Trophoblast cell (in vitro differentiated cells and primary cell): ENCODE measurements around the gene MAEL.

ENCODE experiments used
- DNase-seq, 2 donors: peaks; one replicate each; pipeline ENCODE4 v3.0.0-alpha.2; 2016
- H2AFZ ChIP-seq: 2 replicates; pipeline ENCODE4 v1.6.1; 2013; ENCODE audit warnings: low read length, moderate library complexity, mild to moderate bottlenecking; ENCODE audit not compliant: insufficient read depth, poor library complexity
- H2AK5ac ChIP-seq: 2 replicates; pipeline ENCODE4 v1.6.1; 2013; ENCODE audit warnings: mild to moderate bottlenecking, low read length
- H2BK120ac ChIP-seq: 2 replicates; pipeline ENCODE4 v1.6.1; 2013; ENCODE audit warnings: low read length, mild to moderate bottlenecking, moderate library complexity; ENCODE audit not compliant: insufficient read depth, poor library complexity
- H2BK12ac ChIP-seq: 2 replicates; pipeline ENCODE4 v1.6.1; 2013; ENCODE audit warnings: mild to moderate bottlenecking, low read length, moderate library complexity
- H2BK5ac ChIP-seq: 2 replicates; pipeline ENCODE4 v1.6.1; 2013; ENCODE audit warnings: low read length, low read depth, moderate library complexity, mild to moderate bottlenecking; ENCODE audit not compliant: poor library complexity
- H3K14ac ChIP-seq: 2 replicates; pipeline ENCODE4 v1.6.1; 2013; ENCODE audit warnings: mild to moderate bottlenecking, low read length
- H3K18ac ChIP-seq: 2 replicates; pipeline ENCODE4 v1.6.1; 2013; ENCODE audit warnings: mild to moderate bottlenecking, low read length
- H3K23ac ChIP-seq: 2 replicates; pipeline ENCODE4 v1.6.1; 2013; ENCODE audit warnings: low read length
- H3K27ac ChIP-seq: 2 replicates; pipeline ENCODE4 v1.5.1; 2013; ENCODE audit warnings: low read depth, mild to moderate bottlenecking, inconsistent platforms, low read length, moderate library complexity
- H3K27me3 ChIP-seq: 2 replicates; pipeline ENCODE4 v1.6.1; 2013; ENCODE audit warnings: inconsistent platforms, mild to moderate bottlenecking, low read length, moderate library complexity; ENCODE audit not compliant: insufficient read depth
- H3K36me3 ChIP-seq, 2 experiments: 1 replicate in 1 of 2; 2 replicates in 1 of 2; pipeline ENCODE4 v1.6.1; 2013; ENCODE audit warnings: low read length in 2 of 2, mild to moderate bottlenecking in 2 of 2, moderate library complexity in 1 of 2; ENCODE audit not compliant: insufficient read depth in 2 of 2, control insufficient read depth in 1 of 2
- H3K4ac ChIP-seq: 2 replicates; pipeline ENCODE4 v1.6.1; 2013; ENCODE audit warnings: low read depth, mild to moderate bottlenecking, low read length, moderate library complexity
- H3K4me1 ChIP-seq, 2 experiments: 1 replicate in 1 of 2; 2 replicates in 1 of 2; pipeline ENCODE4 v1.6.1; 2013; ENCODE audit warnings: low read length in 2 of 2, mild to moderate bottlenecking in 2 of 2, moderate library complexity in 1 of 2; ENCODE audit not compliant: insufficient read depth in 2 of 2, control insufficient read depth in 1 of 2
- H3K4me2 ChIP-seq: 2 replicates; pipeline ENCODE4 v1.6.1; 2013; ENCODE audit warnings: inconsistent platforms, mild to moderate bottlenecking, low read length, moderate library complexity
- H3K4me3 ChIP-seq: 2 replicates; pipeline ENCODE4 v1.5.1; 2013; ENCODE audit warnings: mild to moderate bottlenecking, low read depth, low read length, inconsistent platforms
- H3K79me1 ChIP-seq: one replicate; pipeline ENCODE4 v1.6.1; 2013; ENCODE audit warnings: low read length
- H3K79me2 ChIP-seq: 2 replicates; pipeline ENCODE4 v1.6.1; 2013; ENCODE audit warnings: low read length, mild to moderate bottlenecking; ENCODE audit not compliant: control insufficient read depth, insufficient read depth, poor library complexity
- H3K9ac ChIP-seq: 2 replicates; pipeline ENCODE4 v1.6.1; 2013; ENCODE audit warnings: mild to moderate bottlenecking, low read length
- H3K9me3 ChIP-seq: 2 replicates; pipeline ENCODE4 v1.6.1; 2013; ENCODE audit warnings: low read depth, mild to moderate bottlenecking, control low read depth, inconsistent platforms, low read length; ENCODE audit not compliant: insufficient read depth
- H4K12ac ChIP-seq: 2 replicates; pipeline ENCODE4 v1.6.1; 2013; ENCODE audit warnings: low read depth, mild to moderate bottlenecking, low read length, moderate library complexity
- H4K8ac ChIP-seq: 2 replicates; pipeline ENCODE4 v1.6.1; 2013; ENCODE audit warnings: low read depth, mild to moderate bottlenecking, low read length, moderate library complexity
- H4K91ac ChIP-seq: one replicate; pipeline ENCODE4 v1.6.1; 2013; ENCODE audit warnings: low read depth, mild to moderate bottlenecking, low read length, moderate library complexity
- WGBS: extraction: QIAGEN DNeasy Blood & Tissue Kit; methylation state at CpG from one replicate; pipeline ENCODE4 v1.1.7; 2013; ENCODE audit warnings: missing lambda C conversion rate; ENCODE audit not compliant: insufficient read length, insufficient coverage; ENCODE audit errors: extremely low coverage; 5-methylcytosine and 5-hydroxymethylcytosine counted together

The MAEL gene

DNA sequence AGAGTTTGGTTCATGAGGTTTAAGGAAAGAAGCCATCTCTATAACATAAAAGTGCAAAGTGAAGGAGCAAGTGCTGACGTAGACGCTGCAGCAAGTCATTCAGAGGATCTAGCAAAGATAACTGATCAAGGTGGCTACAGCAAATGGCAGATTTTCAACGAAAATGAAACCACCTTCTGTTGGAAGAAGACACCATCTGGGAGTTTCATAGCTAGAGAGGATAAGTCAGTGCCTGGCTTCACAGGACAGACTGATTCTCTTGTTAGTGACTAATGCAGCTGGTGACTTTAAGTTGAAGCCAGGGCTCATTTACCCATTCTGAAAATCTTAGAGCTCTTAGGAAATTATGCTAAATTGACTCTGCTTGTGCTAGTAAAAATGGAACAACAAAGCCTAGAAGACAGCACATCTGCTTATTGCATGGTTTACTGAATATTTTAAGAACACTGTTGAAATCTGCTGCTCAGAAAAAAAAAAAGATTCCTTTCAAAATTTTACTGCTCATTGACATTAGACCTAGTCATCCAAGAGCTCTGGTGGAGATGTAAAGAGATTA, 10.5 kb downstream of the MAEL start:
- no peak overlapping the region for H3K27ac ChIP-seq
- no peak overlapping the region for H3K9ac ChIP-seq
- H4K12ac ChIP-seq, result no peak overlapping the region
- no peak overlapping the region for H4K91ac ChIP-seq
- no peak overlapping the region for H3K4me3 ChIP-seq
- no peak overlapping the region for H2BK5ac ChIP-seq
- H3K79me2 ChIP-seq, result no peaks in the 10 kb centered on the region
- H3K23ac ChIP-seq, result no peak overlapping the region
- H4K8ac ChIP-seq, result no peak overlapping the region
- no peak overlapping the region for H3K14ac ChIP-seq
- no peak overlapping the region for H2BK120ac ChIP-seq
- no peaks in the 10 kb centered on the region for H3K9me3 ChIP-seq
- no peak overlapping the region for H2AFZ ChIP-seq
- no CpG with 5 or more reads among the region's 3 CpGs for WGBS
- H3K4me1 ChIP-seq, result no peaks in the 10 kb centered on the region
- H3K4ac ChIP-seq, result no peak overlapping the region
- no peak overlapping the region for H2BK12ac ChIP-seq
- no peak overlapping the region for H2AK5ac ChIP-seq
- H3K27me3 ChIP-seq, result no peaks in the 10 kb centered on the region
- no peak for DNase-seq
- H3K4me2 ChIP-seq, result no peak overlapping the region
- H3K79me1 ChIP-seq, result no peaks in the 10 kb centered on the region
- H3K36me3 ChIP-seq, result no peaks in the 10 kb centered on the region
- H3K18ac ChIP-seq, result no peak overlapping the region

DNA sequence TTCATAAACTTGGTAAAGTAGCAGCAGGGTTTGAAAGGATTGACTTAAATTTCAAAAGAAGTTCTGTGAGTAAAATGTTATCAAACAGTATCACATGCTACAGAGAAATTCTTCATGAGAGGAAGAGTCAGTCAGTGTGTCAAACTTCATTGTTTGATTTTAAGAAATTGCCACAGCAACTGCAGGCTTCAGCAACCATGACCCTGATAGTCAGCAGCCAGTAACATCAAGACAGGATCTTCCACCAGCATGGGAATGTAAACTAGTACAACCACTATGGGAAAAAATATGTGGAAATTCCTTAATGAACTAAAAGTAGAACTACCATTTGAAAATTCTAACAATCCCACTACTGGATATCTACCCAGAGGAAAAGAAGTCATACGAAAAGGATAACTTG, 11.5 kb downstream of the MAEL start:
- Histone ChIP-seq H2AFZ (no peak overlapping the region), H3K4me3 (no peak overlapping the region), H3K9me3 (no peaks in the 10 kb centered on the region), H3K36me3 (no peaks in the 10 kb centered on the region), H2AK5ac (no peak overlapping the region), H2BK5ac (no peak overlapping the region), H3K27me3 (no peaks in the 10 kb centered on the region), H4K12ac (no peak overlapping the region), H3K23ac (no peak overlapping the region), H2BK120ac (no peak overlapping the region), H3K4ac (no peak overlapping the region), H3K79me2 (no peaks in the 10 kb centered on the region), H3K14ac (no peak overlapping the region), H4K8ac (no peak overlapping the region), H3K4me1 (no peaks in the 10 kb centered on the region), H3K27ac (no peak overlapping the region), H2BK12ac (no peak overlapping the region), H3K4me2 (no peak overlapping the region), H3K18ac (no peak overlapping the region), H3K79me1 (no peaks in the 10 kb centered on the region), H3K9ac (no peak overlapping the region), H4K91ac (no peak overlapping the region)
- WGBS, result no CpG with 5 or more reads among the region's 1 CpG
- DNase-seq, result peak in 1 of 2 donors; percentile 68

DNA sequence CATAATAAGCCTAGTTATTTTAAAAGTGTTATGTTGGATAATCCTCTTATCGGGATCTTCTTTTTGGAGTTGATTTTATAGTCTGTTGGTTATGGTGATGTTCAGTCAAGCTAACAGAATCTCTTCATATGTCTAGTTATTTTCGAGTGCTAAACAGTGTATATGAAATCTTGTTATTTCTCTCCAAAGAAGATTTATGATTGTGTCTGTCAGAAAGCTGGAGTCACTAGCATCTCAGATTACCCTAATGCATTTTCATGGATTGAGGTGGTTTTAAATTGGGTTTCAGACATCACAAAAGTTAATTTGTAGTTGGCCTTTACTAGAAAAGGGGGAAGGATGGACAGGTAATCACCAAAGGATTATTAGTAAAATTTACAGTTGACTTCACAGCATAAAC, 13.3 kb downstream of the MAEL start:
- no peaks in the 10 kb centered on the region for H3K79me1 ChIP-seq
- no peak overlapping the region for H2AFZ ChIP-seq
- H3K23ac ChIP-seq, result no peak overlapping the region
- H3K14ac ChIP-seq, result no peak overlapping the region
- H3K9me3 ChIP-seq, result no peaks in the 10 kb centered on the region
- no peak overlapping the region for H3K9ac ChIP-seq
- H4K12ac ChIP-seq, result no peak overlapping the region
- H2AK5ac ChIP-seq, result no peak overlapping the region
- H3K4me1 ChIP-seq, result no peaks in the 10 kb centered on the region
- no peak overlapping the region for H3K18ac ChIP-seq
- no CpG with 5 or more reads among the region's 2 CpGs for WGBS
- no peaks in the 10 kb centered on the region for H3K36me3 ChIP-seq
- no peaks in the 10 kb centered on the region for H3K27me3 ChIP-seq
- H3K79me2 ChIP-seq, result no peaks in the 10 kb centered on the region
- H4K8ac ChIP-seq, result no peak overlapping the region
- H2BK120ac ChIP-seq, result no peak overlapping the region
- no peak overlapping the region for H3K27ac ChIP-seq
- no peak overlapping the region for H2BK5ac ChIP-seq
- no peak overlapping the region for H4K91ac ChIP-seq
- H3K4me2 ChIP-seq, result no peak overlapping the region
- no peak for DNase-seq
- no peak overlapping the region for H3K4me3 ChIP-seq
- no peak overlapping the region for H3K4ac ChIP-seq
- H2BK12ac ChIP-seq, result no peak overlapping the region

DNA sequence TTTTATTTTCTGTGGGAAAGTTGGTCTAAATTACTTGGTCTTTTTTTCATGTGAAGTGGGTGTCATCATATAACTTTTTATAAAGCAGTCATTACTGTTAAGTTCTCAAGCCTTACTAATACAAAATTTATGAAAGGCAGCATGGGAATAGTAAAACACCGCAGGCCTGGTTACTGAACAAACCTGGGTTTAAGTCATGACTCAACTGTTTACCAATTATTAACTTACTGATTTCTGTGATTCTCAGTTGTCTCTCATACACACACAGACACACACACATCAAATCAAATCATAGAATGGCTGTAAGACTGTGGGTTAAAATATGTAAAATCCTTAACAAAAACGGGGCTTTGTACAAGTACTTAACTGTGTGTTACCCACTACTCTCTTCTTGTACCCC, 14.6 kb downstream of the MAEL start:
- no peak overlapping the region for H2AK5ac ChIP-seq
- H3K4me1 ChIP-seq, result no peaks in the 10 kb centered on the region
- no peaks in the 10 kb centered on the region for H3K36me3 ChIP-seq
- no peak overlapping the region for H3K4me2 ChIP-seq
- no peaks in the 10 kb centered on the region for H3K9me3 ChIP-seq
- no peak overlapping the region for H2BK120ac ChIP-seq
- no peak overlapping the region for H2AFZ ChIP-seq
- H3K4me3 ChIP-seq, result no peak overlapping the region
- H4K12ac ChIP-seq, result no peak overlapping the region
- no peak overlapping the region for H3K9ac ChIP-seq
- WGBS, result no CpG with 5 or more reads among the region's 2 CpGs
- no peak overlapping the region for H3K18ac ChIP-seq
- no peaks in the 10 kb centered on the region for H3K79me1 ChIP-seq
- H4K8ac ChIP-seq, result no peak overlapping the region
- no peak overlapping the region for H3K23ac ChIP-seq
- H3K4ac ChIP-seq, result no peak overlapping the region
- no peaks in the 10 kb centered on the region for H3K27me3 ChIP-seq
- H3K27ac ChIP-seq, result no peak overlapping the region
- no peak for DNase-seq
- H4K91ac ChIP-seq, result no peak overlapping the region
- no peak overlapping the region for H2BK12ac ChIP-seq
- no peak overlapping the region for H2BK5ac ChIP-seq
- no peak overlapping the region for H3K14ac ChIP-seq
- H3K79me2 ChIP-seq, result no peaks in the 10 kb centered on the region
